ENCODE data around the gene CYP19A1. TPM values are rescaled to one million over a fixed set of nuclear protein-coding genes. Genes with fewer than 3 reads are reported as not detected.
"Not testable (repeated sequence)": the region's sequence is repeated elsewhere in the genome, so short reads cannot be mapped to it uniquely, and the experiment has no call there.

CYP19A1 gene
- total RNA-seq, 1 donor from 2014 or later: 0.07 TPM

GRCh38 chr15:51288143-51289065 is 50.0 kb downstream of the CYP19A1 start:
- ATAC-seq (ENCODE audit: low read depth) (no peak), DNase-seq (no peak)
- ChIA-PET POLR2A (no interaction called here), CTCF (no interaction called here)
- Mint-ChIP-seq H3K27ac (no peak overlapping the region), H3K27me3 (peaks cover 13% of the 10 kb centered on the region), H3K9me3 (peaks cover 2% of the 10 kb centered on the region), H3K4me1 (peaks cover 2% of the 10 kb centered on the region), H3K36me3 (ENCODE audit: low read depth) (no peaks in the 10 kb centered on the region), H3K4me3 (no peak overlapping the region)
- TF ChIP-seq CTCF (IDR thresholded peaks at IDR 0.05): no peak
- intact Hi-C loops (cut with micrococcal nuclease): no loop called here

- POLR2A ChIA-PET: no interaction called here
- no peak overlapping the region for H3K27ac Mint-ChIP-seq
- ATAC-seq (ENCODE audit: low read depth) (no peak), DNase-seq (no peak)
- H3K36me3 Mint-ChIP-seq (ENCODE audit: low read depth): no peaks in the 10 kb centered on the region
- peaks cover 12% of the 10 kb centered on the region for H3K27me3 Mint-ChIP-seq
- H3K9me3 Mint-ChIP-seq: no peaks in the 10 kb centered on the region
- intact Hi-C loops (cut with micrococcal nuclease): loop anchor here (2.0 kb wide), 1 partner anchor 94 kb away; no protein-coding TSS in a partner anchor
- H3K4me3 Mint-ChIP-seq: no peak overlapping the region
- CTCF ChIA-PET: interaction anchor here (1.0 kb wide), 1 partner anchor 94 kb away, joined by 3 read pairs; no protein-coding TSS in a partner anchor
- TF ChIP-seq CTCF (IDR thresholded peaks at IDR 0.05): no peak
- H3K4me1 Mint-ChIP-seq: peaks cover 14% of the 10 kb centered on the region
Observed at GRCh38 chr15:51286816-51287215, 51.6 kb downstream of the CYP19A1 start.

GRCh38 chr15:51285399-51285798 is 53.0 kb downstream of the CYP19A1 start:
- ChIA-PET POLR2A (no interaction called here), CTCF (no interaction called here)
- Mint-ChIP-seq H3K27me3 (peaks cover 3% of the 10 kb centered on the region), H3K9me3 (no peaks in the 10 kb centered on the region), H3K27ac (no peak overlapping the region), H3K4me3 (no peak overlapping the region), H3K36me3 (ENCODE audit: low read depth) (no peaks in the 10 kb centered on the region), H3K4me1 (peaks cover 14% of the 10 kb centered on the region)
- intact Hi-C loops (cut with micrococcal nuclease): no loop called here
- TF ChIP-seq CTCF (IDR thresholded peaks at IDR 0.05): no peak
- ATAC-seq (ENCODE audit: low read depth): no peak
- DNase-seq: no peak

GRCh38 chr15:51284871-51285270 is 53.5 kb downstream of the CYP19A1 start:
- intact Hi-C loops (cut with micrococcal nuclease): no loop called here
- H3K4me1 Mint-ChIP-seq: peaks cover 14% of the 10 kb centered on the region
- H3K27me3 Mint-ChIP-seq: peaks cover 2% of the 10 kb centered on the region
- TF ChIP-seq CTCF (IDR thresholded peaks at IDR 0.05): no peak
- ATAC-seq (ENCODE audit: low read depth): no peak
- H3K9me3 Mint-ChIP-seq: no peaks in the 10 kb centered on the region
- ChIA-PET CTCF (no interaction called here), POLR2A (no interaction called here)
- no peak for DNase-seq
- H3K4me3 Mint-ChIP-seq: no peak overlapping the region
- no peaks in the 10 kb centered on the region for H3K36me3 Mint-ChIP-seq (ENCODE audit: low read depth)
- no peak overlapping the region for H3K27ac Mint-ChIP-seq

GRCh38 chr15:51283026-51283425 is 55.4 kb downstream of the CYP19A1 start:
- Mint-ChIP-seq H3K36me3 (ENCODE audit: low read depth) (no peaks in the 10 kb centered on the region), H3K4me1 (peaks cover 14% of the 10 kb centered on the region), H3K9me3 (no peaks in the 10 kb centered on the region), H3K4me3 (peak overlapping the region; percentile 44), H3K27ac (no peak overlapping the region), H3K27me3 (peaks cover 12% of the 10 kb centered on the region)
- no peak for TF ChIP-seq CTCF (IDR thresholded peaks at IDR 0.05)
- ChIA-PET POLR2A (no interaction called here), CTCF (interaction anchor here (0.6 to 1.7 kb wide), 3 partner anchors 90 to 606 kb away, joined by 3 to 11 read pairs (median 3); no protein-coding TSS in a partner anchor)
- intact Hi-C loops (cut with micrococcal nuclease): loop anchor here (1.0 kb wide), 1 partner anchor 120 kb away; no protein-coding TSS in a partner anchor
- DNase-seq (no peak), ATAC-seq (ENCODE audit: low read depth) (peak; percentile 25)

- H3K27ac Mint-ChIP-seq; ATAC-seq (ENCODE audit: low read depth); H3K4me3 Mint-ChIP-seq; POLR2A ChIA-PET; DNase-seq; H3K9me3 Mint-ChIP-seq; intact Hi-C loops (cut with micrococcal nuclease); H3K36me3 Mint-ChIP-seq (ENCODE audit: low read depth): not testable (repeated sequence)
- Mint-ChIP-seq H3K4me1 (peaks cover 14% of the 10 kb centered on the region), H3K27me3 (peaks cover 12% of the 10 kb centered on the region)
- CTCF ChIA-PET: interaction anchor here (1.2 to 1.7 kb wide), 2 partner anchors 89 to 119 kb away, joined by 3 to 11 read pairs; no protein-coding TSS in a partner anchor
Observed at GRCh38 chr15:51282241-51282640, 56.2 kb downstream of the CYP19A1 start.

Measured in activated B cell treated with CpG ODN at 0.5 μM for 24 hours (primary cell).